ENCODE measurements around the gene GPC5. TPM values are rescaled to one million over a fixed set of nuclear protein-coding genes. Genes with fewer than 3 reads are reported as not detected.

Gene GPC5
- total RNA-seq, 2 donors from 2014 or later = not detected

GRCh38 chr13:92390217-92390616 is 991.8 kb downstream of the GPC5 start:
- DNase-seq (no peak), ATAC-seq (no peak)
- Histone ChIP-seq H3K4me1 (no peaks in the 10 kb centered on the region), H3K9me3 (no peaks in the 10 kb centered on the region), H3K4me3 (no peak overlapping the region), H3K27ac (no peak overlapping the region), H3K27me3 (no peaks in the 10 kb centered on the region), H3K36me3 (replicated peaks in 1 of 2; ENCODE audit: insufficient read depth in 1 of 2, low read depth in 2 of 2) (no peaks in the 10 kb centered on the region)
- TF ChIP-seq CTCF (IDR thresholded peaks at IDR 0.05) = no peak
- TF ChIP-seq POLR2A (IDR thresholded peaks at IDR 0.05) = no peak
- intact Hi-C loops (cut with DNase I) = no loop called here
- 45 to 53% methylated on average over 4 of the region's 4 CpGs for WGBS, 2 donors

DNA sequence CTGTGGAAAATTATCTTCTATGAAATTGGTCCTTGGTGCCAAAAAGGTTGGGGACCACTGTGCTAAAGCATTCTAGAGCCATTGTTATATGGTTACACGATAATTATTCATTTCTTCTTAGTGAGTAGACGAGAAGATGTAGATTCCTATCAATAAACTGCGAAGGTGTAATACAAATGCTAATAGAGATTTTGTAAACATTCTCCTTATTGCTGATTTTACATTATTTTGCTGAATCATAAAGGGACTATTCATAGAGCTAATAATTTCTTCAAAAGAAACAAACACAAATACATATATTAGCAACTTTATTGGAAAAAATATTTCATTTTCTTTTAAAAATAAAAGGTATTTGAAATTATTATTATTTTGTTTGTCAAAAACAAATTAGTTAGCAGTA is 1005.2 kb downstream of the GPC5 start:
- H3K27me3 ChIP-seq = no peaks in the 10 kb centered on the region
- TF ChIP-seq CTCF (IDR thresholded peaks at IDR 0.05) = no peak
- no peak for TF ChIP-seq POLR2A (IDR thresholded peaks at IDR 0.05)
- ATAC-seq = no peak
- H3K36me3 ChIP-seq (replicated peaks in 1 of 2; ENCODE audit: insufficient read depth in 1 of 2, low read depth in 2 of 2) = no peaks in the 10 kb centered on the region
- no peaks in the 10 kb centered on the region for H3K9me3 ChIP-seq
- intact Hi-C loops (cut with DNase I) = no loop called here
- H3K27ac ChIP-seq = no peak overlapping the region
- no peaks in the 10 kb centered on the region for H3K4me1 ChIP-seq
- no peak for DNase-seq
- H3K4me3 ChIP-seq = no peak overlapping the region
- WGBS, 2 donors = 78 to 88% methylated on average over 3 of the region's 3 CpGs

DNA sequence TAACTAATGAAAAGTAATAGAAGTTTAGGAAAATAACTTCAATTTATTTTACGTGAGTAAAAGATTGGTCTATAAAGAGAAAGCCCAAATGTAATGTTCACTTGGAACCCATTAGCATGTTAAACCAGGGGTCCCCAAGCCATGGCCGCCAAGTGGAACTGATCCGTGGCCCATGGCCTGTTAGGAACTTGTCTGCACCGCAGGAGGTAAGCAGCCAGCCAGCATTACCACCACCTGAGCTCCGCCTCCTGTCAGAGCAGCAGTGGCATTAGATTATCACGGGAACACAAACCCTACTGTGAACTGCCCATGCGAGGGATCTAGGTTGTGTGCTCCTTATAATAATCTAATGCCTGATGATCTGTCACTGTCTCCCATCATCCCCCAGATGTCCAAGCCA is 1009.4 kb downstream of the GPC5 start:
- H3K27me3 ChIP-seq = no peaks in the 10 kb centered on the region

DNA sequence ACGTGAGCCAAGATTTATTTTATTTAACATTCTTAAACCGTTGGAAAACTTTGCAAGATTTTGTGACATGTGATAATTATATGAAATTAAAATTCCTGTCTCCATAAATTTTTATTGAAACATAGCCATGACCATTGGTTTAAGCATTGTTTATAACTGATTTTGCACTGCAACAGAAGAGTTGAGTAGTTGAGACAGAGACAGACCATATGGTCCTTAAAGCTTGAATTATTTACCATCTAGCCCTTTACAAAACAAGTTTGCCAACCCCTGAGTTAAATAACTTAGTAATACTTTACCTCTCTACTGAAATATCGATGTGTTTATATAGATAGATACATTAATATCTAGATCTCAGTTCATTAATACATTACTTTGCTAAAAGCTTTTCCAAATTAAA is 1014.1 kb downstream of the GPC5 start:
- no peaks in the 10 kb centered on the region for H3K4me1 ChIP-seq
- no peaks in the 10 kb centered on the region for H3K9me3 ChIP-seq
- intact Hi-C loops (cut with DNase I) = no loop called here
- ATAC-seq (no peak), DNase-seq (no peak)
- H3K4me3 ChIP-seq = no peak overlapping the region
- no peak for TF ChIP-seq POLR2A (IDR thresholded peaks at IDR 0.05)
- no peak for TF ChIP-seq CTCF (IDR thresholded peaks at IDR 0.05)
- no peak overlapping the region for H3K27ac ChIP-seq
- WGBS, 2 donors = 65 to 70% methylated on average over 3 of the region's 3 CpGs
- no peaks in the 10 kb centered on the region for H3K27me3 ChIP-seq
- H3K36me3 ChIP-seq (replicated peaks in 1 of 2; ENCODE audit: insufficient read depth in 1 of 2, low read depth in 2 of 2) = no peaks in the 10 kb centered on the region

More for the DNA sequence above, 1009.4 kb downstream of the GPC5 start:
- ATAC-seq = no peak
- intact Hi-C loops (cut with DNase I) = no loop called here
- H3K4me3 ChIP-seq = no peak overlapping the region
- H3K9me3 ChIP-seq = no peaks in the 10 kb centered on the region
- no peak for DNase-seq
- no peak overlapping the region for H3K27ac ChIP-seq
- 82 to 89% methylated on average over 7 of the region's 7 CpGs for WGBS, 2 donors
- no peaks in the 10 kb centered on the region for H3K4me1 ChIP-seq
- H3K36me3 ChIP-seq (replicated peaks in 1 of 2; ENCODE audit: insufficient read depth in 1 of 2, low read depth in 2 of 2) = no peaks in the 10 kb centered on the region
- TF ChIP-seq POLR2A (IDR thresholded peaks at IDR 0.05) = no peak
- TF ChIP-seq CTCF (IDR thresholded peaks at IDR 0.05) = no peak

DNA sequence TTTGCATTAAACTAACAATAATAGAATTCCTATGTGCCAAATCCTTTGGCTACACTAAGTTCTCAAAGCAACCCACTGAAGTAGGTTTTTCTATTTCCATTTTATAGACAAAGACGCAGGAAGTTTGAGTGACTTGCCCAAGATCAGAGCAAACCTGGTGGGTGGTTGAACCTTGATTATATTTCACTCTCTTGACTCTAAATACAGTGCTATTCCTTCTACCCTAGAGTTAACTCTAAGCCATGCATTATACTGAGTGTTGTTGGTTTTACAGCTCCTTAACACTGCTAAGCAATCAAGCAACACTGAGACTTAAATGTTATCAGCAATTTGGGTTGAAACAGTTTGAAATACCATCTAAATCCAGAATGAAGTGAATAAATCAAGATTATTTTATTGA is 1014.6 kb downstream of the GPC5 start:
- Histone ChIP-seq H3K4me3 (no peak overlapping the region), H3K27me3 (no peaks in the 10 kb centered on the region), H3K9me3 (no peaks in the 10 kb centered on the region), H3K4me1 (no peaks in the 10 kb centered on the region), H3K27ac (no peak overlapping the region), H3K36me3 (replicated peaks in 1 of 2; ENCODE audit: insufficient read depth in 1 of 2, low read depth in 2 of 2) (no peaks in the 10 kb centered on the region)
- TF ChIP-seq CTCF (IDR thresholded peaks at IDR 0.05) (no peak), POLR2A (IDR thresholded peaks at IDR 0.05) (no peak)
- DNase-seq (no peak), ATAC-seq (no peak)
- 52 to 75% methylated on average over 1 of the region's 1 CpG for WGBS, 2 donors
- intact Hi-C loops (cut with DNase I) = no loop called here
